ENCODE data around the gene FAM200B.

FAM200B gene

GRCh38 chr4:15681372-15682241, at the start of gene FAM200B:
Gene FAM200B, plus strand, starts transcription at chr4:15681827. Its CDS starts 5,151 bp downstream, at chr4:15686978.
- DNase-seq: peak; percentile 93

GRCh38 chr4:15636818-15637217, 44.8 kb upstream of the FAM200B start:
- DNase-seq: no peak

GRCh38 chr4:15638418-15638817, 43.2 kb upstream of the FAM200B start:
- DNase-seq: no peak

- DNase-seq: no peak
Measured at GRCh38 chr4:15648600-15648999, 33.0 kb upstream of the FAM200B start.

GRCh38 chr4:15649914-15650545, 31.6 kb upstream of the FAM200B start:
- peak; percentile 50 for DNase-seq

GRCh38 chr4:15651676-15652075, 30.0 kb upstream of the FAM200B start:
- no peak for DNase-seq

GRCh38 chr4:15652191-15652590, 29.4 kb upstream of the FAM200B start:
- no peak for DNase-seq

- DNase-seq: no peak
Measured at GRCh38 chr4:15652841-15653240, 28.8 kb upstream of the FAM200B start.

GRCh38 chr4:15653420-15653819, 28.2 kb upstream of the FAM200B start:
- no peak for DNase-seq

- no peak for DNase-seq
Measured at GRCh38 chr4:15653864-15654592, 27.6 kb upstream of the FAM200B start.

- peak; percentile 46 for DNase-seq
Measured at GRCh38 chr4:15654593-15655222, 26.9 kb upstream of the FAM200B start.

- peak; percentile 57 for DNase-seq
Measured at GRCh38 chr4:15655223-15656037, 26.2 kb upstream of the FAM200B start, which contains the start of gene FBXL5. Gene FBXL5, minus strand, starts transcription at chr4:15655357. Its CDS starts 70 bp downstream, at chr4:15655287.

GRCh38 chr4:15656038-15656470, 25.6 kb upstream of the FAM200B start:
- DNase-seq: peak; percentile 55

GRCh38 chr4:15657366-15657765, 24.3 kb upstream of the FAM200B start:
- no peak for DNase-seq

- DNase-seq: no peak
Measured at GRCh38 chr4:15658136-15658770, 23.4 kb upstream of the FAM200B start.

- DNase-seq: no peak
Measured at GRCh38 chr4:15658781-15659180, 22.8 kb upstream of the FAM200B start.

- no peak for DNase-seq
Measured at GRCh38 chr4:15659768-15660570, 21.7 kb upstream of the FAM200B start.

GRCh38 chr4:15665753-15666365, 15.8 kb upstream of the FAM200B start:
- DNase-seq: no peak

- DNase-seq: no peak
Measured at GRCh38 chr4:15667006-15667405, 14.6 kb upstream of the FAM200B start.
